Mononuclear cell (primary cell): ENCODE results near the gene LRRC70. TPM values are rescaled to one million over a fixed set of nuclear protein-coding genes. Genes with fewer than 3 reads are reported as not detected.
"Not testable (repeated sequence)": the region's sequence is repeated elsewhere in the genome, so short reads cannot be mapped to it uniquely, and the experiment has no call there.

Source experiments
- H3K27me3 ChIP-seq: 2 replicates; pipeline ENCODE4 v1.6.0; 2011; ENCODE audit warnings: low read length, control low read depth; ENCODE audit not compliant: insufficient read depth
- H3K4me1 ChIP-seq: 2 replicates; pipeline ENCODE4 v1.5.1; 2011; ENCODE audit warnings: mild to moderate bottlenecking, low read length, control low read depth; ENCODE audit not compliant: insufficient read depth
- H3K4me3 ChIP-seq: 2 replicates; pipeline ENCODE4 v1.5.1; 2011; ENCODE audit warnings: mild to moderate bottlenecking, low read length, moderate library complexity
- H3K9me3 ChIP-seq: 2 replicates; pipeline ENCODE4 v1.5.1; 2011; ENCODE audit warnings: low read depth, mild to moderate bottlenecking, control low read depth, low read length
- total RNA-seq: library from RNA; depleted of rRNA; stranded (reverse); fragments of >200 nt; gene quantifications from one replicate; pipeline ENCODE4 v1.2.3, GENCODE V29; 2012

LRRC70 gene
- total RNA-seq, 1 donor: 8.6 TPM

DNA sequence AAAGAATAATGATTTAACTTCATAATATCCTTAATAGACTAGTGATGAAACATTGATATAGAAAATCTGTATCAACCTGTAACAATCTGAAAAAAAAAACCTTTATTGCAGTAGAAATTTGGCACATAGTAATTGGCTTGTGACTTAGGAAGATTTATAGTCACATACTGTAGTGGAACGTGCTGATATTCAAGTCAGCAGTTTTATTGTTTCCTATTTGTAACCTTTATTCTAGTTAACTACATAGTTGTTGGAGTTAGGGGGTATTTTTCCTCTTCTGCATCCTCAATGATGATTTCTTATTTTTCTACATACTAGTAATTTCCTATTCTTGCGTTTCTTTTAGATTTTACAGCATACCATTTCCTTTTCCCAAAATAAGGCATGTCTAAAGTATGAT lies 14.5 kb upstream of the LRRC70 start:
- H3K27me3 ChIP-seq: no peaks in the 10 kb centered on the region
- H3K4me3 ChIP-seq: no peak overlapping the region
- no peaks in the 10 kb centered on the region for H3K4me1 ChIP-seq
- no peaks in the 10 kb centered on the region for H3K9me3 ChIP-seq

DNA sequence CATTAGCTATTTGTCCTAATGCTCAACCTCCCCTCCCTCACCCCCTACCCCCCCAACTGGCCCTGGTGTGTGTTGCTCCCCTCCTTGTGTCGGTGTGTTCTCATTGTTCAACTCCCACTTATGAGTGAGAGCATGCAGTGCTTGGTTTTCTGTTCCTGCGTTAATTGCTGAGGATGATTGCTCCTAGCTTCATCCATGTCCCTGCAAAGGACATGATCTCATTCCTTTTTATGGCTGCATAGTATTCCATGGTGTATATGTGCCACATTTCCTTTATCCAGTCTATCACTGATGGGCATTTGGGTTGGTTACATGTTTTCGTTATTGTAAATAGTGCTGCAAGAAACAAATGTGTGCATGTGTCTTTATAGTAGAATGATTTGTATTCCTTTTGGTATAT lies 12.9 kb upstream of the LRRC70 start:
- not testable (repeated sequence) for H3K4me1 ChIP-seq, H3K9me3 ChIP-seq, H3K4me3 ChIP-seq, H3K27me3 ChIP-seq

DNA sequence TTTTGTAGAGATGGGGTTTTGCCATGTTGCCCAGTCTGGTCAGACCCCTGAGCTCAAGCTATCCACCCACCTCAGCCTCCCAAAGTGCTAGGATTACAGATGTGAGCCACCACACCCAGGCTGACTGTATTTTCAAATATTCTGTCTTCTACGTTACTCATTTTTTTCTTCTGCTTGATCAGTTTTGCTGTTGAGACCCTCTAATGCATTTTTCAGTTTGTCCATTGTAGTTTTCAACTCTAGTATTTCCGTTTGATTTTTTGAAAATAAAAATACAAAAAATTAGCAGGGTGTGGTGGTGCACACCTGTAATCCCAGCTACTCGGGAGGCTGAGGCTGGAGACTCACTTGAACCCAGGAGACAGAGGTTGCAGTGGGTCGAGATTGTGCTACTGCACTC lies 10.5 kb upstream of the LRRC70 start:
- no peaks in the 10 kb centered on the region for H3K27me3 ChIP-seq
- no peak overlapping the region for H3K4me3 ChIP-seq
- H3K9me3 ChIP-seq: no peaks in the 10 kb centered on the region
- no peaks in the 10 kb centered on the region for H3K4me1 ChIP-seq

DNA sequence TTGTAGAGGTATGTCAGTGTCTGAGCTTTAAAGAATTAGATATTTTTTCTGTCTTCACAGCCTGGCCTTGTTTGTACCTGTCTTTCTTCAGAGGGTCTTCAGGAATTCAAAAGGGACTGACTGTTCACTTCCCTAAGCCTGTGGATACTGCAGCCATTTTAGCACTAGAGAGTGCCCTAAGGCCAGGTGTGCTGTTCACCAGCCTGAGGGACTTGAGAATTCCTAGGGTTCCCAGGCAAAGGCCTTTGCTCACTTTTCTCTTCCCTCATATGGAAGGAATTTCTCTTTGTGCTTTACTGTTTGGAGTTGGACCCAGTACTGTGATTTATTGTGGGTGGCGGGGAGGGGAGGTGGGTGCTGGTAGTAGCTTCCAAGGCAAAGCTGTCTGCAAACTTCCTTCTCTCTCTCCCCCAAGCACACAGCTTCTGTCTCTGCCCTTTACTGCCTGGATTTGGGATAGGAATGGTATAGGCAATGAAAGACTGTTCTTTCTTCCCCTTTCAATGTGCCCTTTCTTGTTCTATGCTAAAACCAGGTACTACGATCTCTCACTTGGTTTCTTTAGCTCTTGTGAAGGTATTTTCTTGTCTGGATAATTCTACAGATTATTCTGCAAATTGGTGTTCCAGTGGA lies 9.7 kb upstream of the LRRC70 start:
- Histone ChIP-seq H3K4me1 (no peaks in the 10 kb centered on the region), H3K9me3 (no peaks in the 10 kb centered on the region), H3K27me3 (no peaks in the 10 kb centered on the region), H3K4me3 (no peak overlapping the region)

DNA sequence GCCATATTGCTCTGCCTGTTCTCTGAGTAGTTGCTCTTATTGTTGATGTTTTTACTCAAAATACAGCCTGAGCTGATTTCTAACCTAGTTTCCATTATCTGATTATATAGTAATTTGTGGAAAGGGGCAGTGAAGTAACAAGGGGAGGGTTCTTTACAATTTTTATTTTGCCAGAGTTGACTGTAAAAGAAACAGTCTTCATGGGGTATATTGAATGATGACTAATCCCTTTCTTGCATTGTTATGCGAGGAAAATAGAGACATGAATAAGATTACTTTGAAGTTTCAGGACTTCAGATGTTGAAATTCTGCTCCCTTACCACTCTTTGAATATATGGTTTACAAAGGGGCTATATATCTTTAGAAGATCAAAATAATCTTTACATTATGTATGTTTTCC lies 9.1 kb upstream of the LRRC70 start:
- no peaks in the 10 kb centered on the region for H3K9me3 ChIP-seq
- no peak overlapping the region for H3K4me3 ChIP-seq
- no peaks in the 10 kb centered on the region for H3K27me3 ChIP-seq
- H3K4me1 ChIP-seq: no peaks in the 10 kb centered on the region

- H3K9me3 ChIP-seq: no peaks in the 10 kb centered on the region
- H3K27me3 ChIP-seq: no peaks in the 10 kb centered on the region
- no peaks in the 10 kb centered on the region for H3K4me1 ChIP-seq
- peak overlapping the region; percentile 19 for H3K4me3 ChIP-seq
Observed at GRCh38 chr5:62572918-62573514, 5.6 kb upstream of the LRRC70 start.

DNA sequence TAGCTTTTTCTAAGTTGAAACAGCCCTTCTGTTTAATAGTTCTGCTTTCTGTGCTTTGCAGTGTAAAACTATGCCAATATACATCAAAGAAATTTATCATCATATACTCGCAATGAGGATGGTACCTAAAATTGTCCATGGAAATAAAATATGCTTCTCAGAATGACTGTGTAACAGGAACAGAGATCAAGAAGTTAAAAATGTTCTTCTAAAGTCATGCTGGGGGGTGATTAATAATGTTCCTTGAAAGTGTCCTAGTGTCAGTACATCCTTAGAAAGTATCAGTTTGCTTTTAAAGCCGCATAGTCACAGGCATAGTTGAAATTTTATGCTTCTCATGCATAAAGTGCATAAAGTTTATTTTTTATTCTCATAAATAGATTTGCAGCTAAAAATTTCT lies 4.0 kb upstream of the LRRC70 start:
- H3K27me3 ChIP-seq: no peaks in the 10 kb centered on the region
- H3K4me1 ChIP-seq: no peaks in the 10 kb centered on the region
- no peaks in the 10 kb centered on the region for H3K9me3 ChIP-seq
- no peak overlapping the region for H3K4me3 ChIP-seq

- no peaks in the 10 kb centered on the region for H3K9me3 ChIP-seq
- H3K27me3 ChIP-seq: no peaks in the 10 kb centered on the region
- no peaks in the 10 kb centered on the region for H3K4me1 ChIP-seq
- no peak overlapping the region for H3K4me3 ChIP-seq
Observed at GRCh38 chr5:62575066-62575465, 3.6 kb upstream of the LRRC70 start.

- H3K4me3 ChIP-seq: no peak overlapping the region
- no peaks in the 10 kb centered on the region for H3K9me3 ChIP-seq
- no peaks in the 10 kb centered on the region for H3K4me1 ChIP-seq
- no peaks in the 10 kb centered on the region for H3K27me3 ChIP-seq
Observed at GRCh38 chr5:62575489-62575888, 3.1 kb upstream of the LRRC70 start.

- Histone ChIP-seq H3K27me3 (no peaks in the 10 kb centered on the region), H3K9me3 (no peaks in the 10 kb centered on the region), H3K4me1 (no peaks in the 10 kb centered on the region), H3K4me3 (no peak overlapping the region)
Observed at GRCh38 chr5:62576570-62577170, 1.9 kb upstream of the LRRC70 start.

- no peaks in the 10 kb centered on the region for H3K27me3 ChIP-seq
- no peaks in the 10 kb centered on the region for H3K9me3 ChIP-seq
- no peaks in the 10 kb centered on the region for H3K4me1 ChIP-seq
- no peak overlapping the region for H3K4me3 ChIP-seq
Observed at GRCh38 chr5:62577488-62577887, 1.1 kb upstream of the LRRC70 start.

DNA sequence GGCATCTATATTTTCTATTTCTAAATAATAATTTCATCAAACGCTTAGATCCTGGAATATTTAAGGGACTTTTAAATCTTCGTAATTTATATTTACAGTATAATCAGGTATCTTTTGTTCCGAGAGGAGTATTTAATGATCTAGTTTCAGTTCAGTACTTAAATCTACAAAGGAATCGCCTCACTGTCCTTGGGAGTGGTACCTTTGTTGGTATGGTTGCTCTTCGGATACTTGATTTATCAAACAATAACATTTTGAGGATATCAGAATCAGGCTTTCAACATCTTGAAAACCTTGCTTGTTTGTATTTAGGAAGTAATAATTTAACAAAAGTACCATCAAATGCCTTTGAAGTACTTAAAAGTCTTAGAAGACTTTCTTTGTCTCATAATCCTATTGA lies 1.1 kb downstream of the LRRC70 start:
- Histone ChIP-seq H3K4me3 (no peak overlapping the region), H3K27me3 (no peaks in the 10 kb centered on the region), H3K9me3 (no peaks in the 10 kb centered on the region), H3K4me1 (no peaks in the 10 kb centered on the region)

DNA sequence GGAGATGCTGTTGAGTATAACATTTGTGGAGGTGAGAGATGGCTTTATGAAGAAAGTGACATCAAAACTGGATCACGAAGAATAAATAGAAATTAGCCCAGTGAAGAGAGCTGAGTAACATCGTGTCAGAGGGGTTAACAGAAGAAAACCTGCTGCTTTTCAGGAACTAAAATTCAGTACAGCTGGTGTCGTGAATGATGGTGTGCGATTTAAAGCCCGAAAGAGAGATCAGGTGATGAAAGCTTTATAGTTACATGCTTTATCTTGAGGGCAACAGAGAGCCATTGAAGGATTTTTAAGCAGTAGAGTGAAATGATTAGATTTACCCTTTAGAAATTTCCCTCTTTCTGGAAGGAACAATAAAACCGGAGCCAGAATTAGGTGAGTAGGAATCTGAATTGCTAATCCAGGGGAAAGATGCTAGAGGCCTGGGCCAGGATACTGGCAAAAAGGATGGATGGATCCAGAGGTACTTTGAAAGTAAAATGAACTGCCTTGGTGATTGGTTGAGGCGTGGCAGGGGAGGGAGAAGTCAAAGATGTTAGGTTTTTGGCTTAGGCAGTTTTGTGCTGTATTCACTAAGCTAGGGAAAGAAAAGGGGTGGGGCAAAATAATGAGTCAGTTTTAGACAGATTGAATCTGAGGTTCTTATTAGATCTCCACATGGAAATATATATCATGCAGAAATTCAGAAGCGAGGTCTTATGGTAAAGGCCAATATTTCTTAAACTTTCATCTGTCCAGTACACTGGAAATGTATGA lies 3.4 kb downstream of the LRRC70 start:
- no peak overlapping the region for H3K4me3 ChIP-seq
- no peaks in the 10 kb centered on the region for H3K4me1 ChIP-seq
- no peaks in the 10 kb centered on the region for H3K27me3 ChIP-seq
- no peaks in the 10 kb centered on the region for H3K9me3 ChIP-seq

GRCh38 chr5:62584391-62584790 lies 5.8 kb downstream of the LRRC70 start:
- Histone ChIP-seq H3K27me3 (no peaks in the 10 kb centered on the region), H3K9me3 (no peaks in the 10 kb centered on the region), H3K4me3 (no peak overlapping the region), H3K4me1 (no peaks in the 10 kb centered on the region)

- Histone ChIP-seq H3K4me1 (no peaks in the 10 kb centered on the region), H3K4me3 (no peak overlapping the region), H3K27me3 (no peaks in the 10 kb centered on the region), H3K9me3 (no peaks in the 10 kb centered on the region)
Observed at GRCh38 chr5:62585306-62585705, 6.7 kb downstream of the LRRC70 start.
